Upper lobe of left lung (tissue), 4 donors: Measurements from ENCODE around the gene RBP5.

Source experiments
- CTCF ChIP-seq, 6 experiments: fragments of 450-650 bp in 4 of 6; fragments of 200-600 bp in 2 of 6; sonication (generic) in 2 of 6; IDR thresholded peaks; one replicate each; pipeline ENCODE4 v1.5.1; 2016 to 2019; ENCODE audit warnings: antibody characterized with exemption in 6 of 6
- POLR2A ChIP-seq, 4 donors: fragments of 450-650 bp; IDR thresholded peaks; one replicate each; pipeline ENCODE4 v1.5.1; 2016 to 2017; ENCODE audit warnings: antibody characterized with exemption in 4 of 4, mild to moderate bottlenecking in 2 of 4

- TF ChIP-seq CTCF (IDR thresholded peaks at IDR 0.05) (no peak), POLR2A (IDR thresholded peaks at IDR 0.05) (no peak)
These were observed 30.3 kb upstream of the RBP5 start for GRCh38 chr12:7158781-7159609.
